IPS DF 6.9 (cell line): ENCODE measurements around the gene EFEMP1.

ENCODE experiments used
- DNase-seq: peaks from one replicate; pipeline ENCODE4 v3.0.0-alpha.2; 2013; ENCODE audit warnings: low read depth, low spot score
- H3K27ac ChIP-seq: one replicate; pipeline ENCODE4 v1.5.1; 2013; ENCODE audit warnings: low read length, control low read depth
- H3K27me3 ChIP-seq: 2 replicates; pipeline ENCODE4 v1.6.1; 2013; ENCODE audit warnings: mild to moderate bottlenecking, low read length; ENCODE audit not compliant: control insufficient read depth, insufficient read depth
- H3K36me3 ChIP-seq: 2 replicates; pipeline ENCODE4 v1.6.1; 2013; ENCODE audit warnings: low read length; ENCODE audit not compliant: control insufficient read depth, insufficient read depth
- H3K4me1 ChIP-seq: 2 replicates; pipeline ENCODE4 v1.6.1; 2013; ENCODE audit warnings: low read length; ENCODE audit not compliant: control insufficient read depth, insufficient read depth
- H3K4me3 ChIP-seq: 2 replicates; pipeline ENCODE4 v1.5.1; 2013; ENCODE audit warnings: mild to moderate bottlenecking, low read length
- H3K9me3 ChIP-seq: 2 replicates; pipeline ENCODE4 v1.6.1; 2013; ENCODE audit warnings: low read length, inconsistent platforms; ENCODE audit not compliant: control insufficient read depth, insufficient read depth
- whole genome bisulfite sequencing: extraction: QIAGEN DNeasy Blood & Tissue Kit; methylation state at CpG from one replicate; pipeline ENCODE4 v1.1.7; 2013; ENCODE audit warnings: mixed read lengths, missing lambda C conversion rate; ENCODE audit not compliant: insufficient read length, insufficient coverage; 5-methylcytosine and 5-hydroxymethylcytosine counted together

EFEMP1 gene, protein sequence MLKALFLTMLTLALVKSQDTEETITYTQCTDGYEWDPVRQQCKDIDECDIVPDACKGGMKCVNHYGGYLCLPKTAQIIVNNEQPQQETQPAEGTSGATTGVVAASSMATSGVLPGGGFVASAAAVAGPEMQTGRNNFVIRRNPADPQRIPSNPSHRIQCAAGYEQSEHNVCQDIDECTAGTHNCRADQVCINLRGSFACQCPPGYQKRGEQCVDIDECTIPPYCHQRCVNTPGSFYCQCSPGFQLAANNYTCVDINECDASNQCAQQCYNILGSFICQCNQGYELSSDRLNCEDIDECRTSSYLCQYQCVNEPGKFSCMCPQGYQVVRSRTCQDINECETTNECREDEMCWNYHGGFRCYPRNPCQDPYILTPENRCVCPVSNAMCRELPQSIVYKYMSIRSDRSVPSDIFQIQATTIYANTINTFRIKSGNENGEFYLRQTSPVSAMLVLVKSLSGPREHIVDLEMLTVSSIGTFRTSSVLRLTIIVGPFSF

DNA sequence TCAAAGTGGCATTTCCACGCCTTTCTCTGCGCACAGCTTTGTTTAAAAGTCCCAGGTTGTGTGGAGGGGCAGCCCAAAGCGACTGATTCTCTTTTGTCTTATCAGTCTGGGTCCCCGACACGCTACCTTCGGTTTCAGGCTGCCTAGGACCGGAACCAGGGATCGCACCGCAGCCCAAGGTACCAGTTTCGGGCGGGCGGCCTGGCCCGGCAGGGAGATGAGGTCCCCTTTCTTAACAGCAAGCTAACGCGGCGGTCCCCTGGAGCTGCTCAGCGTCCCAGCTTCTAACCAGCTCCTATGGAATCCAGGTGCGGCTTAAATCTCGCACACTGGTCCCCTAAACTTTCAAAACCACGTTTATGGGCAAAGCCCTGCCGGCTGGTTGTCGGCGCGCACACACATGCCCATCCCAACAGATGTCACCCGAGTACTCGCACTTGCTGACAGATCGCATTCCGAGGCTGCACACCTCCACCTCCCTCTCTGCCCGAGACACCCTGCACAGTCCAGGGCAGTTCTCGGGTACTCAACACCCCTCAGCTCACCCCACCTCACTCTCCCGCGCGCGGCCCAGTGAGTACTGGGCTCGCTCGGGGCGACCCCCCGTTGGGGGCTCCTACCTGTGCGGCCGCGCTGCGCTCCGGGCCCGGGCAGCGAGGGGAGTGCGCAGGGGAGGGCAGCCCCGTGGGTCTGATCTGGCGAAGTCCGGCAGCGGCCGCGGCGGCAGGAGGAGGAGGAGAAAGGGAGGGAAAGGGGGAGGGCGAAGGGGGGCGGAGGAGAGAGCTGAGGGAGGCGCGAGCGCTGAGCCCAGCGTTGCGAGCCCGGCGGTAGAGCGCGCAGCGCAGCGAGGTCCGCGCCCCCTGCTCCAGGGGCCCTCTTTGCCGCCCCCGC, at the start of gene EFEMP1:
Gene EFEMP1 (minus strand): TSS at position 692 of the 891 bp plus-strand sequence. CDS start 1,342 bp downstream, outside the sequence.
- H3K4me1 ChIP-seq: no peaks in the 10 kb centered on the region; the same call in 1 of the 2 replicates
- no peak within 1 kb of the TSS for H3K27ac ChIP-seq
- no peaks in the 10 kb centered on the region for H3K36me3 ChIP-seq
- no peak for DNase-seq
- H3K9me3 ChIP-seq: no peaks in the 10 kb centered on the region
- peak within 1 kb of the TSS; percentile 66; the same call in 1 of the 2 replicates for H3K4me3 ChIP-seq
- peaks cover 5% of the 10 kb centered on the region; the same call in 1 of the 2 replicates for H3K27me3 ChIP-seq
- no CpG with 5 or more reads among the region's 70 CpGs for WGBS

DNA sequence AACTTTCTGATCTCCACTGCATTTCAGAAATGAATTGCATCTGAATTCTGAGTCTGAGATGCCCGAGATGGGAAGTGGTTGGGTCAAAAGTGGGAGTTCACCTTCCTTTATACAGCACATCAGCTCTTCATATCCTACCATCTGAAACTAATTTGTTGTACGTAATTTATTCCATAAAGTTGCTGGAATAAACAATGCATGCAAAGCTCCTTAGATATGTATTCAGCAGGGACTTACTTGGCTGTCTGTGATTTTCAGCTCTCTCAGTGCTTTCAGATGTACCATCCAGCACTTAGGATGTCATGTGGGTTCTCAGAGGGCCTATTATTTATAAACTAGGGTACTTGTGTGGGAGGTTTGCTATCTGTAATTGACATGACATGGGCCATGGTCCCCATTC, 46.9 kb upstream of the EFEMP1 start:
- Histone ChIP-seq H3K4me1 (no peaks in the 10 kb centered on the region), H3K27ac (no peak overlapping the region), H3K9me3 (no peaks in the 10 kb centered on the region), H3K27me3 (no peaks in the 10 kb centered on the region), H3K4me3 (no peak overlapping the region), H3K36me3 (no peaks in the 10 kb centered on the region)
- DNase-seq: no peak
- no CpG with 5 or more reads among the region's 2 CpGs for WGBS

DNA sequence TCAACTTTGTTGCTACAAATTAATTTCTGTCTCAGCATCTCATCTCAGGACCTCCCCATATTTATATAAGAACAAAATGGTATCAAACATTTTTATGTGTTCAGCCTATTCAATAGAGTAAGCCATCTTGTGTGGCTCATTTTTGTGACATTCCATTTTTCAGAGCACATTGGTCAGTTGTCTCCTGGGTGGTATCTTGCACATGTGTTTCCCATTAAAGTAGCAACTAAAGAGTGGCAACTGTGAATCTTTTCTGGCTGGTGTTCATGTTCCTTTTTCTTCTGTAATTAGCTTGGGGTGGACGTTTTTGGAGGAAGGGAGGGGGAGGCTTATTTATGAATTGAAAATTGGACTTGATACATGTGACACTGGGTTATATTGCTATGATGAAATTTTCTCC, 45.4 kb upstream of the EFEMP1 start:
- no peak overlapping the region for H3K27ac ChIP-seq
- no peaks in the 10 kb centered on the region for H3K4me1 ChIP-seq
- H3K27me3 ChIP-seq: no peaks in the 10 kb centered on the region
- DNase-seq: no peak
- no peaks in the 10 kb centered on the region for H3K9me3 ChIP-seq
- H3K4me3 ChIP-seq: no peak overlapping the region
- H3K36me3 ChIP-seq: no peaks in the 10 kb centered on the region
- no CpG with 5 or more reads among the region's 1 CpG for WGBS

DNA sequence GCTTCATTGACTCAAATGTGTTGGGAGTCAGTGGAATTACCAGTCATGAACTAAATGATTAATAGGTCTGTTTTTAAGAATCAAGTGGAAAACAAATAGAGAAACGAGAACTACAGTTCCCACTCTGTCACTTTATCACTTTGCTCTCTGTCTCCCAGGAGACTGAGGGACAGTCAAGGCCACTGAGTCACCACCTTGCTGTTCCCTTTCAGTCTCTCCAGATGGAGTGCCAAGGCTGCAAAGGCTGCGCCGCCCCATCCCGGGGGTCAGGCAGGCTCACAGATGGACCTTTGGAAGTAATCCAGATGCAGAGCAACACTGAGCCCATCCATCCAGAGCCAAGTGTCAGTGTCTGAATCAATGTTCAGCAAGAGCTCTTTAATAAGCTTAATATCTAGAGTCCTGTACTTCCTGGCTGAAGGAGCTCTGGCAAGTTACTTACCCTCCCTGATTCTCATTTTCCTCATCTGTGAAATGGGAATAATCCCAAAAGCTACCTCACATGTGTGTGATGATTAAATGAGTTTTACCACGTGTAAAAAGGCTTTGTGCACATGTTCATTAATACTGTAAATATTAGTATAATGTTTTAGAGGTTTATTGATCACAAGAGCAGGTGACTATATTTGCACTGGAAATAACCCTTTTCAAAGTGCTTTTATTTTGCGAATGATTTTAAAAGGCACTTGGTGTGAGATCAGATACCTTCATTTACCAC, 43.0 kb upstream of the EFEMP1 start:
- Histone ChIP-seq H3K4me3 (no peak overlapping the region), H3K4me1 (no peaks in the 10 kb centered on the region), H3K36me3 (no peaks in the 10 kb centered on the region), H3K9me3 (no peaks in the 10 kb centered on the region), H3K27me3 (no peaks in the 10 kb centered on the region), H3K27ac (no peak overlapping the region)
- WGBS: no CpG with 5 or more reads among the region's 6 CpGs
- no peak for DNase-seq

DNA sequence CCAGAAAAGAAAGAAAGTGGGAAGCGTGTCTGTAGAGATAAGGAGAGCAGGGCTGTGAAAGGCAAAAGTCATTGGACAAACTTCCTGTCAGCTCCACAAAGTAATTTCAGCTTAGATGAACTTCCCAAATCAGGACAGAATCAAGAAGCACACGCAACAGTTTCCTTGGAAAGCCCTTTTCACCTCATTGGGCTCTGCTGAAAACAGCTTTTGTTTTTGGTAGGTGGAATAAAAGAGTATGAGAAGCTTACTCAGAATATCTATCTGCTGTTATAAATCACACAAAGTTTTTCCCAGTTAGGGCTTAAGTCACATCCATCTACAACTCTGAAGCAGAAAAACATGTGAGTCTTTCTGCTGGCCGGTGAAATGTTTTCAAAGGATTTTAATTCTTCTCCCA, 42.4 kb upstream of the EFEMP1 start:
- H3K27ac ChIP-seq: no peak overlapping the region
- DNase-seq: no peak
- WGBS: no CpG with 5 or more reads among the region's 3 CpGs
- H3K36me3 ChIP-seq: no peaks in the 10 kb centered on the region
- no peaks in the 10 kb centered on the region for H3K9me3 ChIP-seq
- H3K27me3 ChIP-seq: no peaks in the 10 kb centered on the region
- no peak overlapping the region for H3K4me3 ChIP-seq
- no peaks in the 10 kb centered on the region for H3K4me1 ChIP-seq

DNA sequence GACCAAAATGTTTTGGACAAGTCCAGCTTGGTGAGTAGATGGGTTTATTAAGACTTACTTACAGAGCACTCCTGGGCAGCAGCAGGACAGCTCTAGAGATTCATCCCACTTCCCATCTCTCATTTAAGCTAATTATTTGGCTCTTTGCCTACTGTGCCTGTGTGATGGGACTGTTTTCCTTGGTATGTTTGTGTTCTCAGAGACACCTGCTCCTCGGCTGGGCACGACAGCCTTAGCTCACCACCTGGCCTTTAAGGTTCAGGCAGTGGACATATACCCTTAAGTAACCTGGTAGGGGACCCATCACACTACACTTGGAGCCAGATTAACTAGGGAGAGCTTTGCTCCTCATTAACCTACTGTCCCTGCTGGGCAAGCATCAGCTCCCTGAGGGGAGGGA, 41.7 kb upstream of the EFEMP1 start:
- Histone ChIP-seq H3K36me3 (no peaks in the 10 kb centered on the region), H3K4me1 (no peaks in the 10 kb centered on the region), H3K4me3 (no peak overlapping the region), H3K27me3 (no peaks in the 10 kb centered on the region), H3K27ac (no peak overlapping the region), H3K9me3 (no peaks in the 10 kb centered on the region)
- no CpG with 5 or more reads among the region's 2 CpGs for WGBS
- DNase-seq: no peak

DNA sequence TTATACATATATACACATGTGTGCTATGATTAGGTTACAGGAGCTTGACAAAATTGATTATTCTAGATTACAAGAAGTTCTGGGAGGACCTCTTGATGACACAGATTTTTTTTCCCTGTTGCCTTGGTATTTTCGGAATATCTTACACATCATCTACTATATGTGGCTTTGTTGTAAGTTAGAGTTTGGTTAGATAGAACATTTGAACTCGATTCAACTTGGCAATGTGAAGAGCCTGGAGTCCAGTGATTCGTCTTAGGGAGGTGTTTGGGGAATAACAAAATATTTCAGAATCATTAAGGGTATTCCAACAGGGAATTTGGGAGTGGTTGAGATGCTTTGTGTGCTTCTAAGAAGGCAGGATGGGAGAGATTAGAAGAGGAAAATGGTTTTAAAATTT, 39.3 kb upstream of the EFEMP1 start:
- WGBS: no CpG with 5 or more reads among the region's 3 CpGs
- H3K9me3 ChIP-seq: no peaks in the 10 kb centered on the region
- DNase-seq: no peak
- H3K27me3 ChIP-seq: no peaks in the 10 kb centered on the region
- no peaks in the 10 kb centered on the region for H3K4me1 ChIP-seq
- H3K36me3 ChIP-seq: no peaks in the 10 kb centered on the region
- H3K4me3 ChIP-seq: no peak overlapping the region
- H3K27ac ChIP-seq: no peak overlapping the region

DNA sequence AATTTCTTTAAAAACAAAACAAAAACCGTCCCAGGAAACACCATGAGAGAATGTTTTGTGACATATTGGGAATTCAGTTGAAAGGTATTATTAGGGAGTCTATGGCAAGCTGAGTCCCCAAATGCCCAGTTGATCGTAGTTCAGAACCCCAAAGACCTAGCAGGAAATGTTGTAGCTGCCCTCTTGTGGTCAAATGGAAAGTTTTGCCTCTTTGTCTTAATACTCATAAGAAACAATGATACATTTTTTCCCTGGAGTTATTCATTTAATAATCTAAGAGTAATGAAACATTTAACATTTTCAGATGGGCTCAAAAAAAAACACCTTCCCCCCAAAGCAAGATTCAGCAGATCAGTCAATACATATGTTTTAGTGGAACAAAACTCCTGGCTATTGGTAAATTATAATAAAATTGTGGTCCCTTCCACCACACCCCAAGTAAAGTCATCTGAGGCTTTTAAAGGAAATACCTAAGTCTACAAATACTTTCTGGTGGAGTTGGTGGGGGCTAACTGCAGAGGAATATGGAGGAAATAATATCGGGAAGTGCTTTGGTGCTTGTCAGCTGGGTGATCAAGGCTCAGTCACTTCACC, 37.8 kb upstream of the EFEMP1 start:
- H3K4me1 ChIP-seq: no peaks in the 10 kb centered on the region
- H3K4me3 ChIP-seq: no peak overlapping the region
- no CpG with 5 or more reads among the region's 3 CpGs for WGBS
- H3K36me3 ChIP-seq: no peaks in the 10 kb centered on the region
- DNase-seq: peak; percentile 25
- H3K27ac ChIP-seq: no peak overlapping the region
- H3K9me3 ChIP-seq: no peaks in the 10 kb centered on the region
- no peaks in the 10 kb centered on the region for H3K27me3 ChIP-seq

DNA sequence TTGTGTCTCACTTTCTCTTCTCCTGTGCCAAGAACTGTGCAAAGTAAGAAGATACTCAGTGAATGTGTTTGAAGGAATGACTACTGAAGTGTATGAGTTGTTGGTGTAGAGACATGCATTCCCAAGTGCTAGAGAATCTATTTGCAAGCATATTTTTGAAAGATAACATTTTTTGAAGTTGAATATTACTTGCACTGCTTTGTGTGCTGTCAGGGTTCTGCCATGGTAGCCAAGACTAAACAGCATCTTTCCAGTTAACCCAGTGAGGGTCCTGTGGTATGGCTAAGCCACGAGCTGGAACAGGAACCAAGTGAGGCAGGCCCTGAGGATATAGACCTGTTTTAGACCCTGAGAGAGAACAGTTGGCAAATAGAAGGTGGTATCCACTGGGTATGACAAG, 35.2 kb upstream of the EFEMP1 start:
- no peaks in the 10 kb centered on the region for H3K4me1 ChIP-seq
- H3K36me3 ChIP-seq: no peaks in the 10 kb centered on the region
- no peaks in the 10 kb centered on the region for H3K27me3 ChIP-seq
- H3K9me3 ChIP-seq: no peaks in the 10 kb centered on the region
- H3K27ac ChIP-seq: no peak overlapping the region
- DNase-seq: no peak
- no peak overlapping the region for H3K4me3 ChIP-seq
- WGBS: no CpG with 5 or more reads among the region's 1 CpG

DNA sequence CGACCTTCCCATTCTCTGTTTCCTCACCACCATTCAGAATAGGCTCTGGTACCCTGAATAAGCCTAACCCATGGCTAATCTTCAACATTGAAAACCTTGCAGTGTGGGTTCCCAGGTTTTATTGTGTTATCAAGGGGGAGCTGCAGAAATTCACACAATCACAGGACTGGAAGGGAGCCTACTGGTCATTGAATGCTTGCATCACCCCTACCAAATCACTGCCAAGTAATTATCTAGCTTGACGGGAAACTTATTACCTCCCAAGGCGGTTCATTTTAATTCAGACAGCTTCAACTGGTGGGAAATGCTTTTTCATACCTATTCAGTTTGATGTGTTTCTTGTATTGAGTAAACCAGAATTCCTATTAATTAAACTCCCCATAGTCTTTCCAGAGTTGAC, 33.6 kb upstream of the EFEMP1 start:
- no peak overlapping the region for H3K27ac ChIP-seq
- no peaks in the 10 kb centered on the region for H3K36me3 ChIP-seq
- H3K4me3 ChIP-seq: no peak overlapping the region
- H3K27me3 ChIP-seq: no peaks in the 10 kb centered on the region
- DNase-seq: no peak
- WGBS: no CpG with 5 or more reads among the region's 3 CpGs
- no peaks in the 10 kb centered on the region for H3K9me3 ChIP-seq
- H3K4me1 ChIP-seq: no peaks in the 10 kb centered on the region
